Gastroesophageal sphincter (tissue), 3 donors: ENCODE measurements around the gene COQ4.
A peak's percentile ranks its signal among the peaks of the same experiment; 100 is the strongest.

Experiments
- EP300 ChIP-seq: sonication (generic); formaldehyde crosslinking; IDR thresholded peaks from one replicate; pipeline ENCODE4 v1.6.1; 2017; ENCODE audit warnings: antibody characterized with exemption, mild to moderate bottlenecking
- POLR2A ChIP-seq, 2 donors: fragments of 450-650 bp; IDR thresholded peaks; one replicate each; pipeline ENCODE4 v1.6.1; 2017; ENCODE audit warnings: antibody characterized with exemption in 2 of 2, mild to moderate bottlenecking in 2 of 2, moderate library complexity in 1 of 2
- POLR2AphosphoS5 ChIP-seq: sonication (generic); formaldehyde crosslinking; IDR thresholded peaks from one replicate; pipeline ENCODE4 v1.6.1; 2017; ENCODE audit warnings: antibody characterized with exemption
- TF ChIP-seq, protein P1 (sequence below), 4 experiments: fragments of 200-600 bp in 2 of 4; fragments of 450-650 bp in 2 of 4; sonication (generic) in 1 of 4; IDR thresholded peaks; one replicate each; pipeline ENCODE4 v1.5.1; 2017 to 2019; ENCODE audit warnings: antibody characterized with exemption in 4 of 4, mild to moderate bottlenecking in 2 of 4, moderate library complexity in 2 of 4

DNA sequence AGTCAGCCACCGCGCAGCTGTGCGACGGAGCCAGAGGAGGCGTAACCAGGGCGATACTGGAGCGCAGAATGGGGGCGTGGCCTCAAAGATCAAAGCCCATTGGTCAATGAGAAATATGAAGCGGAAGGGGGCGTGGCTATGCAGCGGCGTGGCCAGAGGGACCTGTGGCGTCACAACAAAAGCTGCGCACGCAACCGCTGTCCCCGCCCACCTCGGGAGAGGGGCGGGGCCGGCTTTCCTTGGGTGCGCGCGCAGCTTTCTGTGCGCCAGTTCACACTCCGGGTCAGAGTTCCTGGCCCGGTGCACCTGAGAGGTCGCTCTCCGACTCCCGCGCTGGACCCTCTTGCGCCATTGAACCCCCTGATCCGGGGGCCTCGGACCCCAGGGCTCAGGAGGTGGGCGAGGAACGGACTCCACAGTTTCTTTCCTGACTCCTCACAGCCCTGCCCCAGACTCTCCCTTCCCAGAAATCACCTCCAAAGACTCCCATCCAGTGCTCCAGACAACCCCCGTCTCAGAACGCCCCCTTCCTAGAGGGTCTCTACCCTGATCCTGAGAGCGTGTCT is 46.5 kb upstream of the COQ4 start, which contains the start of gene SWI5:
- TF ChIP-seq, protein P1, sequence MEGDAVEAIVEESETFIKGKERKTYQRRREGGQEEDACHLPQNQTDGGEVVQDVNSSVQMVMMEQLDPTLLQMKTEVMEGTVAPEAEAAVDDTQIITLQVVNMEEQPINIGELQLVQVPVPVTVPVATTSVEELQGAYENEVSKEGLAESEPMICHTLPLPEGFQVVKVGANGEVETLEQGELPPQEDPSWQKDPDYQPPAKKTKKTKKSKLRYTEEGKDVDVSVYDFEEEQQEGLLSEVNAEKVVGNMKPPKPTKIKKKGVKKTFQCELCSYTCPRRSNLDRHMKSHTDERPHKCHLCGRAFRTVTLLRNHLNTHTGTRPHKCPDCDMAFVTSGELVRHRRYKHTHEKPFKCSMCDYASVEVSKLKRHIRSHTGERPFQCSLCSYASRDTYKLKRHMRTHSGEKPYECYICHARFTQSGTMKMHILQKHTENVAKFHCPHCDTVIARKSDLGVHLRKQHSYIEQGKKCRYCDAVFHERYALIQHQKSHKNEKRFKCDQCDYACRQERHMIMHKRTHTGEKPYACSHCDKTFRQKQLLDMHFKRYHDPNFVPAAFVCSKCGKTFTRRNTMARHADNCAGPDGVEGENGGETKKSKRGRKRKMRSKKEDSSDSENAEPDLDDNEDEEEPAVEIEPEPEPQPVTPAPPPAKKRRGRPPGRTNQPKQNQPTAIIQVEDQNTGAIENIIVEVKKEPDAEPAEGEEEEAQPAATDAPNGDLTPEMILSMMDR (IDR thresholded peaks at IDR 0.05): no peak
- TF ChIP-seq POLR2AphosphoS5 (peak; percentile 80), POLR2A (IDR thresholded peaks at IDR 0.05) (peak; percentile 87), EP300 (no peak)
